NB4 (cell line): ENCODE results near the gene CFAP91.

Experiments used
- MYC ChIP-seq: IDR thresholded peaks from 2 replicates; pipeline ENCODE4 v1.6.1; 2011; ENCODE audit warnings: low read depth, low read length
- POLR2A ChIP-seq: IDR thresholded peaks from 2 replicates; pipeline ENCODE4 v1.6.1; 2011; ENCODE audit warnings: mild to moderate bottlenecking; ENCODE audit not compliant: insufficient read length; ENCODE audit errors: extremely low read depth
- TF ChIP-seq, protein P1 (sequence below): IDR thresholded peaks from one replicate; pipeline ENCODE4 v1.5.1; 2012; ENCODE audit warnings: low read depth, low read length
- TF ChIP-seq, protein P2 (sequence below): IDR thresholded peaks from 2 replicates; pipeline ENCODE4 v1.6.1; 2011; ENCODE audit warnings: low read depth, low read length

DNA sequence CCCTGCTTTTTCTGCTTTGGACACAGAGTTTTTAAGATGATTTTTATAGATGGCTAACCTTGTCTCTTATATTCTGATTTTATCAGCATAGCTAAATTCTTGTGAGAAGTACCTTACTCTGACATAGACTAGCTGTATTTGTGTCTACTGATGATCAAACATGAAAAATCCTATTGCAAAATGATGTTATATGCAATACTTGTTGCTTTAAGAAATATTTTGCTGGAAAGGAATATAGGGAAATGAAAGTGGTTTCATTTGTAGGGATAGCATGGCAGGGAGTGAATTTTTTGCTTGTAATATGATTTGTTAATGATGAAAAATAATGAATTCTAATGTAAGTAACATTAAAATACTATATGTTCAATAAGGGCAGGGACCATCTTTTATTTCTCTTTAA lies 35.9 kb downstream of the CFAP91 start:
- TF ChIP-seq, protein P1, sequence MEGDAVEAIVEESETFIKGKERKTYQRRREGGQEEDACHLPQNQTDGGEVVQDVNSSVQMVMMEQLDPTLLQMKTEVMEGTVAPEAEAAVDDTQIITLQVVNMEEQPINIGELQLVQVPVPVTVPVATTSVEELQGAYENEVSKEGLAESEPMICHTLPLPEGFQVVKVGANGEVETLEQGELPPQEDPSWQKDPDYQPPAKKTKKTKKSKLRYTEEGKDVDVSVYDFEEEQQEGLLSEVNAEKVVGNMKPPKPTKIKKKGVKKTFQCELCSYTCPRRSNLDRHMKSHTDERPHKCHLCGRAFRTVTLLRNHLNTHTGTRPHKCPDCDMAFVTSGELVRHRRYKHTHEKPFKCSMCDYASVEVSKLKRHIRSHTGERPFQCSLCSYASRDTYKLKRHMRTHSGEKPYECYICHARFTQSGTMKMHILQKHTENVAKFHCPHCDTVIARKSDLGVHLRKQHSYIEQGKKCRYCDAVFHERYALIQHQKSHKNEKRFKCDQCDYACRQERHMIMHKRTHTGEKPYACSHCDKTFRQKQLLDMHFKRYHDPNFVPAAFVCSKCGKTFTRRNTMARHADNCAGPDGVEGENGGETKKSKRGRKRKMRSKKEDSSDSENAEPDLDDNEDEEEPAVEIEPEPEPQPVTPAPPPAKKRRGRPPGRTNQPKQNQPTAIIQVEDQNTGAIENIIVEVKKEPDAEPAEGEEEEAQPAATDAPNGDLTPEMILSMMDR: no peak
- TF ChIP-seq POLR2A (no peak), MYC (no peak)
- TF ChIP-seq, protein P2, sequence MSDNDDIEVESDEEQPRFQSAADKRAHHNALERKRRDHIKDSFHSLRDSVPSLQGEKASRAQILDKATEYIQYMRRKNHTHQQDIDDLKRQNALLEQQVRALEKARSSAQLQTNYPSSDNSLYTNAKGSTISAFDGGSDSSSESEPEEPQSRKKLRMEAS: no peak
